Measurements from ENCODE around the gene RERG.
A peak's percentile ranks its signal among the peaks of the same experiment; 100 is the strongest.
"Not testable (repeated sequence)": the region's sequence is repeated elsewhere in the genome, so short reads cannot be mapped to it uniquely, and the experiment has no call there.

Gene RERG

DNA sequence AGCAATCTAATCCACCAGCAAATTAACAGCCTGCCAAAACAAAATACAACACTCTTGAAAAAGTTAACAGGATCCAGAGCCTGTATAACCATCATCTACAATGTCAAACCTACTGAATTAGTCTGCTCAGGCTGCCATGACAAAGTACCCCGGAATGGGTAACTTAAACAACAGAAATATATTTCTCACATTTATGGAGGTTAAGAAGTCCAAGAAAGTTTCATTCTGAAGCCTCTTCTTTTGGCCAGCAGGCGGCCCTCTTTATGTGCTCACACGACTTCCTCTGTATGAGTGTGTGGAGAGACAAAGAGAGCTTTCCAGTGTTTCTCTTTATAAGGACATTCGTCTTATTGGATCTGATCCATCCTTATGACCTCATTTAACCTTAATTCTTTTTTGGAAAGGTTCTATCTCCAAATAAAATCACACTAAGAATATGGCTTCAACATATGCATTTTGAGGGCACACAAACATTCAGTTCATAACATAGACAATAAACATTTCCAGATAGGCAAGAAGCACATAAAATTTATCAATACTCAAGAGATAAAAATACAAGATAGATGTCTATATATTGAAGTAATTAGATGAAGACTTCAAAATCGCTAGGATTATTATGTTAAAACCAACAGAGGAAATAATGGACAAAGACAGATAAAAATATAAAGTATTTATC, 5.9 kb upstream of the RERG start:
- DNase-seq (ENCODE audit: extremely low read depth, insufficient read length): no peak
- no peaks in the 10 kb centered on the region; the same call in 1 of the 2 replicates for H3K27me3 ChIP-seq (replicated peaks; ENCODE audit: control insufficient read depth, insufficient read depth, low read length)
- H3K4me3 ChIP-seq (replicated peaks; ENCODE audit: low read depth, low read length): no peak overlapping the region
- TF ChIP-seq, protein P1, sequence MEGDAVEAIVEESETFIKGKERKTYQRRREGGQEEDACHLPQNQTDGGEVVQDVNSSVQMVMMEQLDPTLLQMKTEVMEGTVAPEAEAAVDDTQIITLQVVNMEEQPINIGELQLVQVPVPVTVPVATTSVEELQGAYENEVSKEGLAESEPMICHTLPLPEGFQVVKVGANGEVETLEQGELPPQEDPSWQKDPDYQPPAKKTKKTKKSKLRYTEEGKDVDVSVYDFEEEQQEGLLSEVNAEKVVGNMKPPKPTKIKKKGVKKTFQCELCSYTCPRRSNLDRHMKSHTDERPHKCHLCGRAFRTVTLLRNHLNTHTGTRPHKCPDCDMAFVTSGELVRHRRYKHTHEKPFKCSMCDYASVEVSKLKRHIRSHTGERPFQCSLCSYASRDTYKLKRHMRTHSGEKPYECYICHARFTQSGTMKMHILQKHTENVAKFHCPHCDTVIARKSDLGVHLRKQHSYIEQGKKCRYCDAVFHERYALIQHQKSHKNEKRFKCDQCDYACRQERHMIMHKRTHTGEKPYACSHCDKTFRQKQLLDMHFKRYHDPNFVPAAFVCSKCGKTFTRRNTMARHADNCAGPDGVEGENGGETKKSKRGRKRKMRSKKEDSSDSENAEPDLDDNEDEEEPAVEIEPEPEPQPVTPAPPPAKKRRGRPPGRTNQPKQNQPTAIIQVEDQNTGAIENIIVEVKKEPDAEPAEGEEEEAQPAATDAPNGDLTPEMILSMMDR (IDR thresholded peaks at IDR 0.05; ENCODE audit: insufficient read depth, low read length, poor library complexity, severe bottlenecking): peak; percentile 72
- no peaks in the 10 kb centered on the region for H3K36me3 ChIP-seq (ENCODE audit: control insufficient read depth, insufficient read depth, low read length)

DNA sequence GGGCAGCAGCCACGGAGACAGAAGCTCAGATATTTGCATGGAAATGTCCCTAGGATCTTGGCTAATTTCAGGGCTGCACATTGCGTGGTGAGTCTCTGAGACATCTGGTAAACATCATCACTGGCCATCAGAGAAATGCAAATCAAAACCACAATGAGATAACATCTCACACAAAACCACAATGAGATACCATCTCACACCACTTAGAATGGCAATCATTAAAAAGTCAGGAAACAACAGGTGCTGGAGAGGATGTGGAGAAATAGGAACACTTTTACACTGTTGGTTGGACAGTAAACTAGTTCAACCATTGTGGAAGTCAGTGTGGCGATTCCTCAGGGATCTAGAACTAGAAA, 4.6 kb upstream of the RERG start:
- DNase-seq (ENCODE audit: extremely low read depth, insufficient read length); H3K4me3 ChIP-seq (replicated peaks; ENCODE audit: low read depth, low read length); H3K27me3 ChIP-seq (replicated peaks; ENCODE audit: control insufficient read depth, insufficient read depth, low read length); H3K36me3 ChIP-seq (ENCODE audit: control insufficient read depth, insufficient read depth, low read length): not testable (repeated sequence)

- DNase-seq (ENCODE audit: extremely low read depth, insufficient read length): no peak
- TF ChIP-seq, protein P1 (IDR thresholded peaks at IDR 0.05; ENCODE audit: insufficient read depth, low read length, poor library complexity, severe bottlenecking): no peak
- Histone ChIP-seq H3K4me3 (replicated peaks; ENCODE audit: low read depth, low read length) (no peak overlapping the region), H3K36me3 (ENCODE audit: control insufficient read depth, insufficient read depth, low read length) (no peaks in the 10 kb centered on the region), H3K27me3 (replicated peaks; ENCODE audit: control insufficient read depth, insufficient read depth, low read length) (no peaks in the 10 kb centered on the region; the same call in none of the 2 replicates)
These were observed 4.1 kb upstream of the RERG start for GRCh38 chr12:15225136-15225862.

DNA sequence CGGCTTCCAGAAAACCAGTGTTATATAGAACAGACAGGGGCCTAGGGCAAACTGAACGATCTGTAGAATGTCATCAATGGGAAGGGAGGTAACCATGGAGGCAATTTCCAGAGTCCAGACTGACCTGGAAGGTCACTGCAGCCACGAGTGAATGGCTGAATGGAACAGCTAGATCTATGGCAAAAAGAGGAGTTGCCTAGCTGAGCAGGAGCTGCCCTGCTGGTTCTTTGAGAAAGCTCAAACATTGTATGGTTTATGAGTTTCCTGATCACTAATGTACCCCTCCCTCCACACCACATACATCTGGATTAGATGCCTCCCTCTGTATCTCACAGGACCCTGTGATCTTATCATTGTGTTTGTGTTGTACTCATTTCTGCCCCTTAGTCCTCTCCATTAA, 1.0 kb upstream of the RERG start:
- TF ChIP-seq, protein P1 (IDR thresholded peaks at IDR 0.05; ENCODE audit: insufficient read depth, low read length, poor library complexity, severe bottlenecking): no peak
- H3K36me3 ChIP-seq (ENCODE audit: control insufficient read depth, insufficient read depth, low read length): no peaks in the 10 kb centered on the region
- H3K27me3 ChIP-seq (replicated peaks; ENCODE audit: control insufficient read depth, insufficient read depth, low read length): no peaks in the 10 kb centered on the region; the same call in none of the 2 replicates
- DNase-seq (ENCODE audit: extremely low read depth, insufficient read length): no peak
- no peak overlapping the region for H3K4me3 ChIP-seq (replicated peaks; ENCODE audit: low read depth, low read length)

DNA sequence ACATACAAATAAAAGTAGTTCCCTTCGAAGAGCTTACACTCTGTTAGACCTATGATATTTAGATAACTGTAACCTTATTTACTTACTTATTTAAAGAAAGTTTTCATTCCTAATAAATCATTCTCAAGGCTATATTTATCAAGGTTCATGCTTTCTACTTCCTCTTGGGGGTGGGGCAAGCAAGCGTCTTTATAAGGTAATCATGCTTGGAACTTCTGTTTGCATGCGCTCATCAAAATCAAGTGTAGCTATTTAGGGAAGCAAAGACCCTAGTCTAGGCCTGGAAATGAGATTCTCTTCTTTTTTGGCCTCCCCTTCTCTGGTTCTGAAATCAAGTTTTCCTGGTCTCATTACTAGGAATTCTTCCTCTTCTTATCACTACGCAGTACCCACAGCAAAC, 766 bp downstream of the RERG start:
- Histone ChIP-seq H3K4me3 (replicated peaks; ENCODE audit: low read depth, low read length) (no peak overlapping the region), H3K36me3 (ENCODE audit: control insufficient read depth, insufficient read depth, low read length) (no peaks in the 10 kb centered on the region), H3K27me3 (replicated peaks; ENCODE audit: control insufficient read depth, insufficient read depth, low read length) (no peaks in the 10 kb centered on the region; the same call in none of the 2 replicates)
- no peak for DNase-seq (ENCODE audit: extremely low read depth, insufficient read length)
- TF ChIP-seq, protein P1 (IDR thresholded peaks at IDR 0.05; ENCODE audit: insufficient read depth, low read length, poor library complexity, severe bottlenecking): no peak

DNA sequence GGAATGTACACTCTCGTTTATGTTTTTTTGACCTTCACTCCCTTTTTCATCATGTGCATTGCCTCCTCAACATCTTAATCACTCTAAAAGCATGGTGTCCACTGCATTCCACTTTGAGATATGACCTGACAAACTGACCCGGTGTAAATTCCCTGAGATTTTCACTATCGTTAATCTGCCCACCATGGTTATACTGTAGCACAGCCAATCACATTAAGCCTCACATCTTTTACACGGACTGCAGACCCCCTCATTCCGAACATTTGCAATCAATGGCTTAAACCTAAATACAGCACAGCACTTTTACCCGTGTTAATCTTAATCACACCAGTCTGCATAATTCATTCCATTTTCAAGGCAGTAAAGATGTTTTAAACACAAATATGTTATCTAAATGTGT, 2.4 kb downstream of the RERG start:
- TF ChIP-seq, protein P1 (IDR thresholded peaks at IDR 0.05; ENCODE audit: insufficient read depth, low read length, poor library complexity, severe bottlenecking): no peak
- no peaks in the 10 kb centered on the region for H3K36me3 ChIP-seq (ENCODE audit: control insufficient read depth, insufficient read depth, low read length)
- H3K27me3 ChIP-seq (replicated peaks; ENCODE audit: control insufficient read depth, insufficient read depth, low read length): no peaks in the 10 kb centered on the region; the same call in none of the 2 replicates
- DNase-seq (ENCODE audit: extremely low read depth, insufficient read length): no peak
- no peak overlapping the region for H3K4me3 ChIP-seq (replicated peaks; ENCODE audit: low read depth, low read length)
